Measurements from ENCODE around the gene FFAR3.
"Not testable (repeated sequence)": the region's sequence is repeated elsewhere in the genome, so short reads cannot be mapped to it uniquely, and the experiment has no call there.

Gene FFAR3

GRCh38 chr19:35378356-35378755 is 20.1 kb downstream of the FFAR3 start:
- DNase-seq: no peak

GRCh38 chr19:35379545-35379944 is 21.3 kb downstream of the FFAR3 start:
- not testable (repeated sequence) for DNase-seq

DNA sequence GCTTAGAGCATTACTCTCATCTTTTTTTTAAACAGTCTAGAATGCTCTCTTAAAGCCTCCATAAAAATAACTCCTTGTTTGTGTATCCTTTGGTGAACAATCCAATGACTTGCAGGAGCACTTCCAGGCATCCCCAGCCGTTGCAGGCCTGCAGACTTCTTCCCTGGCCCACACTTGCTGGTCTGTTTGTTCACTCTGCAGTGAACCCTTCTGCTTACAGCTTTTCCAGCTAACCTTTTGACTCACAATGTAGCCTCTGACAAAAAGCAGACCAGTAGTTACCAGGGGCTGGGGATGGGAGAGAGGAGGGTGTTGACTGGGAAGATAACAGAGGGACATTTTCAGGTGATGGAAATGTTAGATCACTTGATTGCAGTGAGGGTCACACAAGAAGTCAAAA is 21.7 kb downstream of the FFAR3 start:
- DNase-seq: no peak

- no peak for DNase-seq
Measured at GRCh38 chr19:35380450-35381124, 22.3 kb downstream of the FFAR3 start.

- DNase-seq: no peak
Measured at GRCh38 chr19:35381318-35381717, 23.1 kb downstream of the FFAR3 start.

- no peak for DNase-seq
Measured at GRCh38 chr19:35381926-35382325, 23.7 kb downstream of the FFAR3 start.

DNA sequence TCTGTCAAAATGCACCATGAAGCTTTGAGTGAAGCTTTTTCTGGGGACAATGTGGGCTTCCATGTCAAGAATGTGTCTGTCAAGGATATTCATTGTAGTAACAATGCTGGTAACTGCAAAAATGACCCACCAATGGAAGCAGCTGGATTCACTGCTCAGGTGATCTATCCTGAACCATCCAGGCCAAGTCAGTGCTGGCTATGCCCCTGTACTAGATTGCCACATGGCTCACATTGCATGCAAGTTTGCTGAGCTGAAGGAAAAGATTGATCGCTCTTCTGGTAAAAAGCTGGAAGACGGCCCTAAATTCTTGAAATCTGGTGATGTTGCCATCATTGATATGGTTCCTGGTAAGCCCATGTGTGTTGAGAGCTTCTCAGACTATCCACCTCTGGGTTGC is 25.3 kb downstream of the FFAR3 start:
- DNase-seq: no peak

- DNase-seq: no peak
Measured at GRCh38 chr19:35388277-35389054, 30.2 kb downstream of the FFAR3 start.

DNA sequence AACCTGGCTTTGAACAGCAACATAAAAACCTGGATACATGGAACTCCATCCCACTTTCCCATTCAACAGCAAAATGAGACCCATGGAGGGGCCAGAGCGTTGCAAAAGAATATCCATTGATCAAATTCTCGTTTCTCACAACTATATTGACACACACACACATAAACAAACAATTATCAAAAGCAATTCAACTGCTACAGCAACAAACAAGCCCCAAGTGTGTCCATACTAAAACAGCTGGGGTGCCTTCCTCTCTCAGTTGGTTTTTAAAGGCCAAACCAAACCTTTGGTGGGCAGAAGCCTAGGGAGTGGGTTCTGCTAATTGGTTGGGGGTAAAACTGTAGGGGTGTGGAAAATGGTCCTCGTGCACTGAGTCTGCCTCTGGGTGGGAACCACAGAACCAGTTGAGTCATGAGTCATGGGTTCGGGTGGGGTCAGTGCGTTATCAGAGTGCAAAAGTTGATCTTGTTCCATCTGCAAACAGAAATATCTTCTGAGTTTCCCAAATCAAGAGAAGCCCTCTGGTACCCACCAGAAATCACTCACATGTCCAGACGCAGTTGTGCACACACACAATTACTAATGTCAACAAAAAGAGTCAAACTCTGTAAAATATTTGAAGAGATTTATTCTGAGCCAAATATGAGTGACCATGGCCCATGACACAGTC is 31.1 kb downstream of the FFAR3 start:
- DNase-seq: no peak

- DNase-seq: no peak
Measured at GRCh38 chr19:35392742-35393715, 34.8 kb downstream of the FFAR3 start.

GRCh38 chr19:35395382-35396199 is 37.3 kb downstream of the FFAR3 start:
- no peak for DNase-seq

GRCh38 chr19:35396240-35396885 is 38.1 kb downstream of the FFAR3 start:
- DNase-seq: no peak

GRCh38 chr19:35397064-35397463 is 38.8 kb downstream of the FFAR3 start:
- no peak for DNase-seq

GRCh38 chr19:35398570-35398969 is 40.3 kb downstream of the FFAR3 start:
- no peak for DNase-seq

DNA sequence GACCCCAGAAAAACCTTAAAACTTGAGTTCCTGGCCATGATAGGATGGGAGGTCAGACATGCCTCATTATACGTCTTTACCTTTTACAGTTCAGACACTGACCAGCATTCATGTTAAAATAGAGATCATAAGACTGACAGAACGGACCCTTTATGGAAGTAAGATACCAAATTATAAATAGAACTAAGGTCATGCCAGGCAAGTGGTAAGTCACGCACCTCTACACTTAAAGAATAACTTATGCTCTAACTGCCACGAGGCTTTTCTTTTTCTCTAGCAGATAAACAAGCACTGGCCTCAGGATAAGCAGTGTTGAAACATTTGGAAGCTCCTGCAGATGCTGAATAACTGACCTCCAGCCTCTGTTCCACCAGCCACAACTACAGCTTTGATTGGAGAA is 41.0 kb downstream of the FFAR3 start:
- no peak for DNase-seq

GRCh38 chr19:35399948-35400772 is 41.9 kb downstream of the FFAR3 start:
- DNase-seq: no peak

- DNase-seq: no peak
Measured at GRCh38 chr19:35400773-35401100, 42.5 kb downstream of the FFAR3 start.

DNA sequence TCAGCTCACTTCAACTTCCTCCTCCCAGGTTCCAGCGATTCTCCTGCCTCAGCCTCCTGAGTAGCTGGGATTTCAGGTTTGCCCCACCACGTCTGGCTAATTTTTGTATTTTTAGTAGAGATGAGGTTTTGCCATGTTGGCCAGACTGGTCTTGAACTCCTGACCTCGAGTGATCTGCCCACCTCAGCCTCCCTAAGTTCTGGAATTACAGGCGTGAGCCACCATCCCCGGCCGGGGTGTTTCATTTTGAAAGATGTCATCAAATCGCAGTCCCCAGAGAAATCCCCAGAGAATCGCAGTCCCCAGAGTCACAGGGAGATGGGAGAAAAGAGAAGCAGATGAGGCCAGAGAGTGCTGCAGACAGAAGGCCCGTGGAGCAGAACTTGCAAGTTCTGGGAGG is 43.2 kb downstream of the FFAR3 start:
- DNase-seq: not testable (repeated sequence)

- DNase-seq: no peak
Measured at GRCh38 chr19:35403116-35403760, 45.0 kb downstream of the FFAR3 start.

Data from activated T-cell treated with anti-CD3 and anti-CD28 coated beads for 4 hours (primary cell).